ENCODE results near the gene BTBD8.

The BTBD8 gene

GRCh38 chr1:92123868-92124267, 43.7 kb downstream of the BTBD8 start:
- peak overlapping the region; percentile 55 for H3K4me3 Mint-ChIP-seq
- peak overlapping the region; percentile 36 for H3K27ac Mint-ChIP-seq
- no peak for DNase-seq
- no peaks in the 10 kb centered on the region for H3K9me3 Mint-ChIP-seq
- H3K4me1 Mint-ChIP-seq: peaks cover 11% of the 10 kb centered on the region
- no peaks in the 10 kb centered on the region for H3K27me3 Mint-ChIP-seq
- H3K36me3 Mint-ChIP-seq (ENCODE audit: low read depth): peaks cover 2% of the 10 kb centered on the region
- ATAC-seq: peak; percentile 52

DNA sequence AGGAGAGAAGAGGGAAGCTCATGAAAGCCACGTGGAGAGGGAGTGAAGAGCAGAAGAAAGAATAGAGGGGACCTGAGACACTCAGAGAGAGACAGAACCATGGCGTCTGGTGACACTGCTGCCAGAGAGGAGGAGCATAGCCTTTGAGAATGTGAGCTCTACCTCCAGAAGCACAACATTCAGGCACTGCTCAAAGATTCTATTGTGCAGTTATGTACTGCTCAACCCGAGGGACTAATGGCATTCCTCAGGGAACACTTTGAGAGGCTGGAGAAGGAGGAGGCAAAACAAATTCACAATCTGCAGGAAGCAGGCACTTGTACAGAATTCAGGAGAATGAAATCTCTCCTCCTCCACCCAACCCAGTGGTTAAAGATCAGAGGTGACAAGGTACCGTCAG, 45.1 kb downstream of the BTBD8 start:
- no peaks in the 10 kb centered on the region for H3K9me3 Mint-ChIP-seq
- no peak overlapping the region for H3K4me3 Mint-ChIP-seq
- ATAC-seq (no peak), DNase-seq (no peak)
- peaks cover 2% of the 10 kb centered on the region for H3K36me3 Mint-ChIP-seq (ENCODE audit: low read depth)
- peaks cover 11% of the 10 kb centered on the region for H3K4me1 Mint-ChIP-seq
- no peaks in the 10 kb centered on the region for H3K27me3 Mint-ChIP-seq
- H3K27ac Mint-ChIP-seq: peak overlapping the region; percentile 12

DNA sequence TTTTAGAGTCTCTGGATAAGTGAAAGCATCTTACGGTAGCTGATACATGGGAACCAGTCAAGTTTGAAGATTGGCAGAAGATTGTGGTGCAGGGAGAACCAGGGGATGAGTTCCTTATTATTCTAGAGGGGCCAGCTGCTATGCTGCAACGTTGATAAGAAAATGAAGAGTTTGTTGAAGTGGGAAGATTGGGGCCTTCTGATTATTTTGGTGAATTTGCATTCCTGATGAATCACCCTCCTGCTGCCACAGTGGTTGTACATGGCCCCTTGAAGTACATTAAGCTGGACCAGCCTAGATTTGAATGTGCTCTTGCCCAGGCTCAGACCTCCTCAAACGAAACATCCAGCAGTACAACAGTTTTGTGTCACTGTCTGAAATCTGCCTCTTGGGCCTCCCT, 45.9 kb downstream of the BTBD8 start:
- Mint-ChIP-seq H3K9me3 (no peaks in the 10 kb centered on the region), H3K36me3 (ENCODE audit: low read depth) (peaks cover 2% of the 10 kb centered on the region), H3K4me1 (peaks cover 11% of the 10 kb centered on the region), H3K27ac (no peak overlapping the region), H3K27me3 (no peaks in the 10 kb centered on the region), H3K4me3 (no peak overlapping the region)
- no peak for ATAC-seq
- no peak for DNase-seq

DNA sequence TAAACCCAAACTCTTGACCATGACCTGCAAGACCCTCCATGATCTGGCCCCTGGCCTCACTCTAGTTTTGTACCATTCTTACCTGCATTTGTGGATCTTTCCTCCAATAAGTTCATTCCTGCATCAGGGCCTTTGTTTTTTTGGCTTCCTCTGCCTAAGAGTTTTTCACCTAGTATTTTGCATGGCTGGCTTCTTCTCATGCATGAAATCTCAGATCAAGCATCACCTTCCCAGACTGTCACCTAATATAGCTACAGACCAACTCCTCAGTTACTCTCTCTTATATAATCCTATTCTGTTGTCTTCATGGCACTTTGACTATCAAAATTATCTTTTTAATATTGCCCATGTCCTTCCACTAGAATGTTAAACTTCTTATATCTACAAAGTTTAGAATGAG, 54.2 kb downstream of the BTBD8 start:
- DNase-seq: no peak
- no peak overlapping the region for H3K4me3 Mint-ChIP-seq

GRCh38 chr1:92136341-92136740, 56.2 kb downstream of the BTBD8 start:
- Mint-ChIP-seq H3K9me3 (no peaks in the 10 kb centered on the region), H3K36me3 (ENCODE audit: low read depth) (no peaks in the 10 kb centered on the region), H3K4me1 (no peaks in the 10 kb centered on the region), H3K27me3 (no peaks in the 10 kb centered on the region), H3K4me3 (no peak overlapping the region), H3K27ac (no peak overlapping the region)
- ATAC-seq (no peak), DNase-seq (no peak)

More for the DNA sequence above, 54.2 kb downstream of the BTBD8 start:
- no peaks in the 10 kb centered on the region for H3K36me3 Mint-ChIP-seq (ENCODE audit: low read depth)
- no peaks in the 10 kb centered on the region for H3K27me3 Mint-ChIP-seq
- H3K9me3 Mint-ChIP-seq: no peaks in the 10 kb centered on the region
- no peaks in the 10 kb centered on the region for H3K4me1 Mint-ChIP-seq
- H3K27ac Mint-ChIP-seq: no peak overlapping the region
- ATAC-seq: no peak

GRCh38 chr1:92154934-92155333, 74.8 kb downstream of the BTBD8 start:
- ATAC-seq (no peak), DNase-seq (no peak)
- Mint-ChIP-seq H3K4me1 (no peaks in the 10 kb centered on the region), H3K27ac (no peak overlapping the region), H3K4me3 (no peak overlapping the region), H3K9me3 (peaks cover 20% of the 10 kb centered on the region), H3K36me3 (ENCODE audit: low read depth) (peaks cover 13% of the 10 kb centered on the region), H3K27me3 (no peaks in the 10 kb centered on the region)

DNA sequence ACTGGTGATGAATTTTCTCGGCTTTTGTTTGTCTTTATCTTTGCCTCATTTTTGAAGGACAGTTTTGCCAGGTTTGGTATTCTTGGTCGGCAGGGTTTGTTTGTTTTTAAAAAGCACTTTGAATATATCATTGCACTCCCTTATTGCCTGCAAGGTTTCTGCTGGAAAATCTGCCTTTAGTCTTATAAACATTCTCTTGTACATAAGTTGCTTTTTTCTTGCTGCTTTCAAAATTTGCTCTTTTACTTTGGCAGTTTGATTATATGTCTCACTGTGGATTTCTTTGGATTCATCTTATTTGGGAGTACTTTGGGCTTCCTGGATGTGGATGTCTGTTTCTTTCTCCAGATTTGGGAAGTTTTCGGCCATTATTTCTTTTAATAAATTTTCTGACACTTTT, 79.4 kb downstream of the BTBD8 start:
- Mint-ChIP-seq H3K36me3 (ENCODE audit: low read depth) (peaks cover 26% of the 10 kb centered on the region), H3K9me3 (peaks cover 34% of the 10 kb centered on the region), H3K4me1 (no peaks in the 10 kb centered on the region), H3K27ac (no peak overlapping the region), H3K4me3 (no peak overlapping the region), H3K27me3 (no peaks in the 10 kb centered on the region)
- DNase-seq: no peak
- ATAC-seq: no peak

DNA sequence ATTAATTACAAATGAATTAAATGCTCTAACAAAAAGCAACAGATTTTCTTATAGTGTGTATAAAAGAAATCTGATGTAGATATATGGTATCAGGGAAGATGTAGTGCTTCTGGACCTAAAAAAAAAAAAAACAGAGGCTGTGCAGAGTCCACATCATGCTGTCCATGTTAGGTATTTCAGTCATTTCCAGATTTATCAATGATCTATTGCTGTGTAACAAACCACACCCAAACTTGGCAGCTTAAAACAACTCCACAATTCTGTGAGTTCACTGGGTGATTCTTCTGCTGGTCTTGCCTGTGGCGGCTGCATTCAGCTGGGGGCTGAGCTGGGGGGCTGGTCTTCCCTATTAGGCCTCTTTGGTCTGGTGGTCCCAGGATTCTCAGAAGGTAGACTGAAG, 85.2 kb downstream of the BTBD8 start:
- H3K4me1 Mint-ChIP-seq: no peaks in the 10 kb centered on the region
- peaks cover 13% of the 10 kb centered on the region for H3K9me3 Mint-ChIP-seq
- peaks cover 9% of the 10 kb centered on the region for H3K36me3 Mint-ChIP-seq (ENCODE audit: low read depth)
- ATAC-seq (no peak), DNase-seq (no peak)
- no peak overlapping the region for H3K4me3 Mint-ChIP-seq
- no peak overlapping the region for H3K27ac Mint-ChIP-seq
- no peaks in the 10 kb centered on the region for H3K27me3 Mint-ChIP-seq

GRCh38 chr1:92167151-92167550, 87.0 kb downstream of the BTBD8 start:
- no peak overlapping the region for H3K27ac Mint-ChIP-seq
- ATAC-seq (no peak), DNase-seq (no peak)
- H3K4me3 Mint-ChIP-seq: no peak overlapping the region
- peaks cover under 1% of the 10 kb centered on the region for H3K9me3 Mint-ChIP-seq
- no peaks in the 10 kb centered on the region for H3K4me1 Mint-ChIP-seq
- H3K27me3 Mint-ChIP-seq: no peaks in the 10 kb centered on the region
- peaks cover 2% of the 10 kb centered on the region for H3K36me3 Mint-ChIP-seq (ENCODE audit: low read depth)

DNA sequence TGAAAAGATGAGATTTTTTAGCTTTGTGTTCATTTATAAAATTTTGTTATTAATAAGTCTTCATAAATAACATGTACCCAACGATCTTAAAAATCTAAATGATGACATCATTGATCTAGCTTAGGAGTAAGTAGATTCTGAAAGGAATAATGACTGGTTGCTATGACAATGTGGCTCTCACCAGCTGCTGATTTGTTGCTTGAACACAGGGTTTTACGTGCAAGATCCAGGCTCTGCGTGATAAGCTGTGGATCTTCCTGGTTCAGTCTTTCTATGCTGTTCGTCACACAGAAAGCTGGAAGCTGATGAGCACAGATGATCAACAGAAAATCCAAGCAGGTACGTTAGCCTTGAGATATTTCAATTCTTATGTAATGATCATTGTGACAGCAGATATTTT, 88.5 kb downstream of the BTBD8 start:
- no peak for DNase-seq
- Mint-ChIP-seq H3K4me3 (no peak overlapping the region), H3K9me3 (no peaks in the 10 kb centered on the region)

GRCh38 chr1:92169214-92170005, 89.3 kb downstream of the BTBD8 start:
- Mint-ChIP-seq H3K27me3 (no peaks in the 10 kb centered on the region), H3K27ac (no peak overlapping the region), H3K9me3 (no peaks in the 10 kb centered on the region), H3K4me3 (no peak overlapping the region), H3K36me3 (ENCODE audit: low read depth) (no peaks in the 10 kb centered on the region), H3K4me1 (no peaks in the 10 kb centered on the region)
- no peak for ATAC-seq
- DNase-seq: no peak

More for the DNA sequence above, 88.5 kb downstream of the BTBD8 start:
- H3K27me3 Mint-ChIP-seq: no peaks in the 10 kb centered on the region
- no peak for ATAC-seq
- no peaks in the 10 kb centered on the region for H3K4me1 Mint-ChIP-seq
- H3K27ac Mint-ChIP-seq: no peak overlapping the region
- H3K36me3 Mint-ChIP-seq (ENCODE audit: low read depth): no peaks in the 10 kb centered on the region

DNA sequence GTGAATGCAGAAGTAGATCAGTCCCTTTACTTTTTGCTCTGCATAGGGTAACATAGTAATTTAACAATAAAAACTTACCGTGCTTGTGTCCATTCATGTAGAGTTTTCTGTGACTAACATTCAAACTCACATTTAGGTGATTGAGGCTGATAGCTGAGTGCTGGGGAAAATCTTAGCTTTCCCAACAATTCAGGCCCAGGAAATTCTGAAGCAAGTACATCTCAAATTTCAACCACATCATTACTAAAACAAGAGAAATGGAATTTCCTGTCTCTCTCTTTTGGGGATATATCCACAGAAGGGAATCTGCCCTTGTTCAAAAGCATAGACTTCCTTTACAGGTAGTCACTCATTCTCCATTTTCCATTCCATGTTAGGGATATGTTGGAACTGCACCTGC, 104.5 kb downstream of the BTBD8 start:
- H3K9me3 Mint-ChIP-seq: no peaks in the 10 kb centered on the region
- H3K27me3 Mint-ChIP-seq: peaks cover 3% of the 10 kb centered on the region
- no peaks in the 10 kb centered on the region for H3K4me1 Mint-ChIP-seq
- no peak for ATAC-seq
- DNase-seq: no peak
- no peak overlapping the region for H3K4me3 Mint-ChIP-seq
- H3K36me3 Mint-ChIP-seq (ENCODE audit: low read depth): peaks cover 3% of the 10 kb centered on the region
- H3K27ac Mint-ChIP-seq: no peak overlapping the region

GRCh38 chr1:92186081-92186480, 105.9 kb downstream of the BTBD8 start:
- H3K36me3 Mint-ChIP-seq (ENCODE audit: low read depth): no peaks in the 10 kb centered on the region
- H3K27me3 Mint-ChIP-seq: peaks cover 3% of the 10 kb centered on the region
- H3K4me1 Mint-ChIP-seq: no peaks in the 10 kb centered on the region
- H3K27ac Mint-ChIP-seq: no peak overlapping the region
- ATAC-seq (no peak), DNase-seq (no peak)
- no peak overlapping the region for H3K4me3 Mint-ChIP-seq
- H3K9me3 Mint-ChIP-seq: no peaks in the 10 kb centered on the region

- Mint-ChIP-seq H3K4me3 (no peak overlapping the region), H3K27ac (no peak overlapping the region), H3K36me3 (ENCODE audit: low read depth) (no peaks in the 10 kb centered on the region), H3K4me1 (no peaks in the 10 kb centered on the region), H3K27me3 (peaks cover 4% of the 10 kb centered on the region), H3K9me3 (no peaks in the 10 kb centered on the region)
- ATAC-seq (no peak), DNase-seq (no peak)
Observed at GRCh38 chr1:92188436-92189255, 108.5 kb downstream of the BTBD8 start.

DNA sequence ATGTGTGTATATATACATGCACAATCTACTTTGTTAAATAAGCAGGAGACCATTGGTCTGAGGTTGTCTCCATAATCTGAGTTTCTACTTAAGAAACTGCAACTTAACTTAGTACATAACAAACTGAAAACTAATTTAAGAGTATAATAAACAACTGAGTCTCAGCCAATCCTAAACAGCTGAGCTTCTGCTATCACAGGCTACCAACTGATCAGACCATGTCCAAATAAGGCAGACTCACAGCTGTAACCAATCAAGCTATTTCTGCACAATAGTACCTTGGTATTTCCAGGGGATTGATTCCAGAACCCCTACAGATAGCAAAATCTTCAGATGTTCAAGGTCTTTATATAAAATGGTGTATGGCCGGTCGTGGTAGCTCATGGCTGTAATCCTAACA, 111.6 kb downstream of the BTBD8 start:
- H3K9me3 Mint-ChIP-seq: no peaks in the 10 kb centered on the region
- H3K27ac Mint-ChIP-seq: no peak overlapping the region
- H3K36me3 Mint-ChIP-seq (ENCODE audit: low read depth): no peaks in the 10 kb centered on the region
- no peak for ATAC-seq
- H3K4me3 Mint-ChIP-seq: no peak overlapping the region
- H3K4me1 Mint-ChIP-seq: peaks cover 1% of the 10 kb centered on the region
- peaks cover 5% of the 10 kb centered on the region for H3K27me3 Mint-ChIP-seq
- no peak for DNase-seq
